Measurements from ENCODE around the gene MLLT10.

DNA sequence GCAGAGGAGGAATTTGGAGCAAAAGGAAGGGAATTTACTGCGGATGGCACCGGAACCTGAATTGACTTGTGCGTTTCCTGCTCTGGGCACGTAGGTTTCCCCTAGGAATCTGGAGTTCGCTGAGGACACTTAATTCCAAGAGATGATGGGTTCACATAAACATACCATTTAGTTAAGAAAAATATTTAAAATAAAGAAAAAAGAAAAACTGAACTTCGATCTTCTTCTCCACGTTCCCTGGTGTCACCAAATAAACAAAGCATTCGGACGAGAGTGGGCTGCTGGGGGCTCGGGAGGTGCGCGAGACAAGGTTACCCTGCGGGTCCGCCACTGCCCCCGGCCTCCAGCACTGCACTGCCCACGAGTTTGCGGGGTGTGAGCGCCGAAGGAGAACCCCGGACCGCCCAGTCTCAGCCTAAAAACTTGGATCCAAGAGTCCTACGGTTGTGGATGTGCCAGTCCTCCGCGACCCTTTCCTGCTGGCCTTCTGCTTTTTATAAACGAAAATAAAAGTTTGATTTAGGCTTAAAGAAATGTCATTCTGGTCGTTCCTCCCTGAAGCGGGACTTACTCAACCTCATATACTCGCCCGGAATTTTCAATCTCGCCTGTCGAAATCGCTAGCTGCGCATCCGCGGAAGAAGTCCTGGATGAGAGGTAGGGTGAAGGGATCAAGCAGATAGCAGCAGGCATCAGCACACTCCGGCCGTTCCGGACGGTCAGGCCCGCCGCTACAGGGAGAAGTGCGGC, 38.9 kb upstream of the MLLT10 start:
- TF ChIP-seq, protein P1, sequence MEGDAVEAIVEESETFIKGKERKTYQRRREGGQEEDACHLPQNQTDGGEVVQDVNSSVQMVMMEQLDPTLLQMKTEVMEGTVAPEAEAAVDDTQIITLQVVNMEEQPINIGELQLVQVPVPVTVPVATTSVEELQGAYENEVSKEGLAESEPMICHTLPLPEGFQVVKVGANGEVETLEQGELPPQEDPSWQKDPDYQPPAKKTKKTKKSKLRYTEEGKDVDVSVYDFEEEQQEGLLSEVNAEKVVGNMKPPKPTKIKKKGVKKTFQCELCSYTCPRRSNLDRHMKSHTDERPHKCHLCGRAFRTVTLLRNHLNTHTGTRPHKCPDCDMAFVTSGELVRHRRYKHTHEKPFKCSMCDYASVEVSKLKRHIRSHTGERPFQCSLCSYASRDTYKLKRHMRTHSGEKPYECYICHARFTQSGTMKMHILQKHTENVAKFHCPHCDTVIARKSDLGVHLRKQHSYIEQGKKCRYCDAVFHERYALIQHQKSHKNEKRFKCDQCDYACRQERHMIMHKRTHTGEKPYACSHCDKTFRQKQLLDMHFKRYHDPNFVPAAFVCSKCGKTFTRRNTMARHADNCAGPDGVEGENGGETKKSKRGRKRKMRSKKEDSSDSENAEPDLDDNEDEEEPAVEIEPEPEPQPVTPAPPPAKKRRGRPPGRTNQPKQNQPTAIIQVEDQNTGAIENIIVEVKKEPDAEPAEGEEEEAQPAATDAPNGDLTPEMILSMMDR (IDR thresholded peaks at IDR 0.05) = no peak
- no peak for TF ChIP-seq POLR2A (IDR thresholded peaks at IDR 0.05)

Data from thyroid gland (tissue), 4 donors.